CD4-positive, alpha-beta T cell (primary cell): ENCODE results near the gene LRRTM2. TPM values are rescaled to one million over a fixed set of nuclear protein-coding genes. Genes with fewer than 3 reads are reported as not detected.

Experiments used
- ATAC-seq: fragments of 200-7000 bp; cut with Tn5 transposase; one replicate; pipeline ENCODE4 v1.10.0; 2022; ENCODE audit warnings: mild to moderate bottlenecking; ENCODE audit not compliant: poor library complexity
- CTCF ChIA-PET: fragments of 350-600 bp; sonication (Branson Sonifier 250); formaldehyde crosslinking; loops from one replicate; lab custom pipeline; 2021; ENCODE audit warnings: antibody characterized with exemption, inconsistent platforms; lab: Charles Lee
- POLR2A ChIA-PET: fragments of 350-600 bp; sonication (Branson Sonifier 250); formaldehyde crosslinking; loops from one replicate; lab custom pipeline; 2021; ENCODE audit warnings: antibody characterized with exemption, inconsistent platforms; lab: Charles Lee
- DNase-seq, 14 experiments: peaks; one replicate each; pipeline ENCODE4 v3.0.0-alpha.2; 2013 to 2020; ENCODE audit warnings: mixed read lengths in 2 of 14
- H3K27ac ChIP-seq, 2 donors: one replicate each; pipeline versions ENCODE4 v1.5.1 to v1.7.0; 2013; ENCODE audit warnings: low read length in 2 of 2, low read depth in 1 of 2, mild to moderate bottlenecking in 1 of 2
- H3K27me3 ChIP-seq, 2 experiments: 1 replicate in 1 of 2; 2 replicates in 1 of 2; pipeline versions ENCODE4 v1.6.1 to v1.7.0; 2013; ENCODE audit warnings: low read length in 2 of 2, control low read depth in 1 of 2, mild to moderate bottlenecking in 1 of 2, moderate library complexity in 1 of 2; ENCODE audit not compliant: insufficient read depth in 2 of 2, control insufficient read depth in 1 of 2
- H3K36me3 ChIP-seq: one replicate; pipeline ENCODE4 v1.6.1; 2013; ENCODE audit warnings: low read length, control low read depth; ENCODE audit not compliant: insufficient read depth
- H3K4me1 ChIP-seq: one replicate; pipeline ENCODE4 v1.6.1; 2013; ENCODE audit warnings: low read length, control low read depth; ENCODE audit not compliant: insufficient read depth
- H3K4me3 ChIP-seq: one replicate; pipeline ENCODE4 v1.5.1; 2013; ENCODE audit warnings: mild to moderate bottlenecking, low read length, moderate library complexity
- H3K9me3 ChIP-seq, 2 experiments: 1 replicate in 1 of 2; 2 replicates in 1 of 2; pipeline versions ENCODE4 v1.6.1 to v1.7.0; 2013; ENCODE audit warnings: low read length in 2 of 2, mild to moderate bottlenecking in 2 of 2, control low read depth in 1 of 2, moderate library complexity in 1 of 2; ENCODE audit not compliant: control insufficient read depth in 1 of 2, insufficient read depth in 1 of 2
- H3K27ac Mint-ChIP-seq: one replicate; pipeline ENCODE4 v1.8.0; 2020; ENCODE audit warnings: mixed read lengths
- H3K27me3 Mint-ChIP-seq: one replicate; pipeline ENCODE4 v1.8.0; 2021; ENCODE audit warnings: mixed read lengths
- H3K36me3 Mint-ChIP-seq: one replicate; pipeline ENCODE4 v1.8.0; 2021; ENCODE audit warnings: low read depth, mixed read lengths
- H3K4me1 Mint-ChIP-seq: one replicate; pipeline ENCODE4 v1.8.0; 2021; ENCODE audit warnings: low read depth, mixed read lengths
- H3K4me3 Mint-ChIP-seq: one replicate; pipeline ENCODE4 v1.8.0; 2020; ENCODE audit warnings: mild to moderate bottlenecking, mixed read lengths
- H3K9me3 Mint-ChIP-seq: one replicate; pipeline ENCODE4 v1.8.0; 2020; ENCODE audit warnings: mixed read lengths
- intact Hi-C, 2 experiments: fragments of 100-400 bp; cut with DNase I in 1 of 2; cut with micrococcal nuclease in 1 of 2; formaldehyde crosslinking; loops; one replicate each; pipeline versions ENCODE4 v1.15.1 to v1.9.0; 2023 to 2025; cut with DNase I, micrococcal nuclease
- total RNA-seq, 174 experiments: library from RNA in 2 of 174; stranded (reverse) in 2 of 174; gene quantifications; one replicate each; pipeline ENCODE4 v1.2.3 and lab custom pipeline; 2021 to 2026
- TF ChIP-seq, protein P1 (sequence below): fragments of 200-600 bp; IDR thresholded peaks from one replicate; pipeline ENCODE4 v1.8.0; 2022; ENCODE audit warnings: antibody characterized with exemption, mild to moderate bottlenecking

The LRRTM2 gene
- total RNA-seq, 2 experiments from 2014 or later, result 0.03 to 0.22 TPM

DNA sequence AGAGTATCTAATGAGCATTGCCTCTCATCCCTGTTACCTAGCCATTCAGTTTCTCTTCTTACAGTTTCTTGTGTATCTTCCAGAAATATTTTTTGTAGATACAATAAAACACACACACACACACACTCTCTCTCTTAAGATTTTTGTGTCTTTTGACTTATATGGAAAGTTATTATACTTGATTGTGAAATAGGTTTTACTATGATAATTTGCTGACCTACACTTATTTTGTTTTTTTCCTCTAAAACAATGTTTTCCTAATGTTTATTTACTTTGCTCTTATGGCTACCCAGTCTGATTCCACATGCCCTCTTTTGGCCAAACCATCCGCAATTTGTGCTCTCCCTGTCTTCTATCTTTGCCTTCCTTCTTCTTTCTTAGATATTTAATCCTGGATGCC is 25.3 kb downstream of the LRRTM2 start:
- no peaks in the 10 kb centered on the region for H3K27me3 Mint-ChIP-seq
- DNase-seq, result no peak

DNA sequence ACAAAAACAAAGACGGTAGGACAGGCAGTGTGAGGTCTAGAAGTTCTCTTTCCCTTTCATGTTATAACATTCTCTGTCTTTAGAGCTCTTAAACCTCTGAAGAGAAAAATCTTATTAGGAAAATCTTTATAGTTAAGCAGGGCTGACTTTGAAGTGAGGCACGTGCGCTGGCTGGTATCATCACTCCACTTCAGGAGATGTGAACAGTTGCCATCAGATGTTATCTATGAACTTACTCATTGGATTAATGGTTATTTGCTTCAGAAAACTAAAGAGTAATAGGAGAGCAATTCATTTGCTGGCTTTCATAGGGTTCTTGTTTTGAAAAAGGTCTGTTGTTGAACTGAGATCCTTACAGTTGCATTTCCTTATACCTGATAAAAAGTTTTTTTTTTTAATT is 25.7 kb downstream of the LRRTM2 start:
- Histone ChIP-seq H3K36me3 (no peaks in the 10 kb centered on the region), H3K27me3 (no peaks in the 10 kb centered on the region), H3K9me3 (no peaks in the 10 kb centered on the region), H3K4me1 (no peaks in the 10 kb centered on the region), H3K27ac (no peak overlapping the region), H3K4me3 (no peak overlapping the region)
- TF ChIP-seq, protein P1, sequence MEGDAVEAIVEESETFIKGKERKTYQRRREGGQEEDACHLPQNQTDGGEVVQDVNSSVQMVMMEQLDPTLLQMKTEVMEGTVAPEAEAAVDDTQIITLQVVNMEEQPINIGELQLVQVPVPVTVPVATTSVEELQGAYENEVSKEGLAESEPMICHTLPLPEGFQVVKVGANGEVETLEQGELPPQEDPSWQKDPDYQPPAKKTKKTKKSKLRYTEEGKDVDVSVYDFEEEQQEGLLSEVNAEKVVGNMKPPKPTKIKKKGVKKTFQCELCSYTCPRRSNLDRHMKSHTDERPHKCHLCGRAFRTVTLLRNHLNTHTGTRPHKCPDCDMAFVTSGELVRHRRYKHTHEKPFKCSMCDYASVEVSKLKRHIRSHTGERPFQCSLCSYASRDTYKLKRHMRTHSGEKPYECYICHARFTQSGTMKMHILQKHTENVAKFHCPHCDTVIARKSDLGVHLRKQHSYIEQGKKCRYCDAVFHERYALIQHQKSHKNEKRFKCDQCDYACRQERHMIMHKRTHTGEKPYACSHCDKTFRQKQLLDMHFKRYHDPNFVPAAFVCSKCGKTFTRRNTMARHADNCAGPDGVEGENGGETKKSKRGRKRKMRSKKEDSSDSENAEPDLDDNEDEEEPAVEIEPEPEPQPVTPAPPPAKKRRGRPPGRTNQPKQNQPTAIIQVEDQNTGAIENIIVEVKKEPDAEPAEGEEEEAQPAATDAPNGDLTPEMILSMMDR, result no peak
- POLR2A ChIA-PET, result no interaction called here
- no peak for DNase-seq
- peaks cover 17% of the 10 kb centered on the region for H3K4me1 Mint-ChIP-seq
- H3K27me3 Mint-ChIP-seq, result no peaks in the 10 kb centered on the region
- no peak for ATAC-seq
- CTCF ChIA-PET, result no interaction called here
- no peak overlapping the region for H3K4me3 Mint-ChIP-seq
- H3K27ac Mint-ChIP-seq, result no peak overlapping the region
- intact Hi-C loops, result no loop called here
- no peaks in the 10 kb centered on the region for H3K36me3 Mint-ChIP-seq
- no peaks in the 10 kb centered on the region for H3K9me3 Mint-ChIP-seq

More for the DNA sequence above, 25.3 kb downstream of the LRRTM2 start:
- H3K27ac Mint-ChIP-seq, result no peak overlapping the region
- CTCF ChIA-PET, result no interaction called here
- no peaks in the 10 kb centered on the region for H3K36me3 Mint-ChIP-seq
- POLR2A ChIA-PET, result no interaction called here
- Histone ChIP-seq H3K36me3 (no peaks in the 10 kb centered on the region), H3K27ac (no peak overlapping the region), H3K27me3 (no peaks in the 10 kb centered on the region), H3K4me3 (no peak overlapping the region), H3K9me3 (no peaks in the 10 kb centered on the region), H3K4me1 (no peaks in the 10 kb centered on the region)
- H3K4me1 Mint-ChIP-seq, result peaks cover 21% of the 10 kb centered on the region
- H3K4me3 Mint-ChIP-seq, result no peak overlapping the region
- ATAC-seq, result no peak
- TF ChIP-seq, protein P1, result no peak
- intact Hi-C loops, result no loop called here
- no peaks in the 10 kb centered on the region for H3K9me3 Mint-ChIP-seq

DNA sequence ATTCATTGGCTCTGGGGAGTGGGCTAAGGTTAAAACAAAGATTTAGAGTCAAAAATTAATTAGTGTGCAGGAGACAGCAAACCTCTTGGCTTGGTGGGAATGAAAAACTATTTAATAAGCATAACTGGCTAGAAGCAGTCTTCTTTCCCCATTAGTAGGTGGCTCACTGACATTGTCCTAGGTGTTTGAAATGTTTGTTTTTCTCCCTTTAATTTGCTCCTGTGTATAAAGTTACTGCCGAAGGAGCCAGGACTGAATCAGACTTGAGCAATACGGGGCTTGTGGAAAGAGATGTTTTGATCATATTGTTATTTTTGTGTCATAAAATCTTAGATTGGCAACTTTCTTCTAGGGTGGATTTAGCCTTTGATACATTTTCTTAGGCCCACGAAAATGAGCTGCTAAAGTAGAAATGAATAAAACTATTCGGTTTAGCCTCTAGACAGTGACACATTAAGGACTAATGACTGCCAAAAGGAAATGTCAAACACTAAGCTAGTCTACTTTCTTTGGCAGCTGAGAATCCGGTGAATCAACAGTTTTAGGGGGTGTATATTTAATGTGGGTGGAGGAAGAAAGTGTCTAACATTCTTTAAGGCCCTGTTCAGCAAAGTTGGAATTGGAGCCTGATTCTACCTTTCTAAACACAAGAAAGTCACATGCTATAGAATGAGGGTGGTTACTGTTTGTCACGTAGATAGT is 30.2 kb downstream of the LRRTM2 start:
- ChIA-PET CTCF (no interaction called here), POLR2A (no interaction called here)
- no peaks in the 10 kb centered on the region for H3K36me3 Mint-ChIP-seq
- Histone ChIP-seq H3K27me3 (no peaks in the 10 kb centered on the region), H3K9me3 (no peaks in the 10 kb centered on the region), H3K4me3 (no peak overlapping the region), H3K4me1 (no peaks in the 10 kb centered on the region), H3K27ac (no peak overlapping the region), H3K36me3 (no peaks in the 10 kb centered on the region)
- DNase-seq, result no peak
- H3K9me3 Mint-ChIP-seq, result no peaks in the 10 kb centered on the region
- H3K27ac Mint-ChIP-seq, result no peak overlapping the region
- peaks cover 3% of the 10 kb centered on the region for H3K27me3 Mint-ChIP-seq
- H3K4me3 Mint-ChIP-seq, result no peak overlapping the region
- no peaks in the 10 kb centered on the region for H3K4me1 Mint-ChIP-seq
- ATAC-seq, result no peak
- intact Hi-C loops, result no loop called here
- TF ChIP-seq, protein P1, result no peak
